ENCODE data around the gene GRIFIN.

Gene GRIFIN

DNA sequence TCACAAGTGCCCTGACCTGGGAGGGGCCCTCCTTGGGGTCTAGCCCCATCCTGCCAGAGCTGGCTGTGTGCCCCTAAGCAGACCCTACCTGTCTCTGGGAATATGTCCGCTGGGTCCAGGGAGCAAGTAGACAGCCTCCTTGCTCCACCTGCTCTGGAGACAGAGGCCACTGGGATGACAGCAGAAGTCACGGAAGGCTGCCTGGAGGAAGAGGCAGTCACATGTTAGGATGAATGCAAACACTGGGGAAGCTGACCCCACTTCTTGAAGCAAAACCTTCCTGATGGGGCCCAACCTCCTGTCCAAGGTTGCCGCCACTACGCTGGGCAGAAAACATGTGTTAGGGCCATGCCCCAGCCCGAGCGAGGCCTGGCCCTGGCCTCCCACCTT, 31.7 kb upstream of the GRIFIN start:
- no peak for DNase-seq (ENCODE audit: low read depth)
- TF ChIP-seq, protein P1, sequence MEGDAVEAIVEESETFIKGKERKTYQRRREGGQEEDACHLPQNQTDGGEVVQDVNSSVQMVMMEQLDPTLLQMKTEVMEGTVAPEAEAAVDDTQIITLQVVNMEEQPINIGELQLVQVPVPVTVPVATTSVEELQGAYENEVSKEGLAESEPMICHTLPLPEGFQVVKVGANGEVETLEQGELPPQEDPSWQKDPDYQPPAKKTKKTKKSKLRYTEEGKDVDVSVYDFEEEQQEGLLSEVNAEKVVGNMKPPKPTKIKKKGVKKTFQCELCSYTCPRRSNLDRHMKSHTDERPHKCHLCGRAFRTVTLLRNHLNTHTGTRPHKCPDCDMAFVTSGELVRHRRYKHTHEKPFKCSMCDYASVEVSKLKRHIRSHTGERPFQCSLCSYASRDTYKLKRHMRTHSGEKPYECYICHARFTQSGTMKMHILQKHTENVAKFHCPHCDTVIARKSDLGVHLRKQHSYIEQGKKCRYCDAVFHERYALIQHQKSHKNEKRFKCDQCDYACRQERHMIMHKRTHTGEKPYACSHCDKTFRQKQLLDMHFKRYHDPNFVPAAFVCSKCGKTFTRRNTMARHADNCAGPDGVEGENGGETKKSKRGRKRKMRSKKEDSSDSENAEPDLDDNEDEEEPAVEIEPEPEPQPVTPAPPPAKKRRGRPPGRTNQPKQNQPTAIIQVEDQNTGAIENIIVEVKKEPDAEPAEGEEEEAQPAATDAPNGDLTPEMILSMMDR (conservative IDR thresholded peaks at IDR 0.05; ENCODE audit: low read depth, low read length), result no peak
- no peak overlapping the region for H3K4me3 ChIP-seq (ENCODE audit: low read length)

DNA sequence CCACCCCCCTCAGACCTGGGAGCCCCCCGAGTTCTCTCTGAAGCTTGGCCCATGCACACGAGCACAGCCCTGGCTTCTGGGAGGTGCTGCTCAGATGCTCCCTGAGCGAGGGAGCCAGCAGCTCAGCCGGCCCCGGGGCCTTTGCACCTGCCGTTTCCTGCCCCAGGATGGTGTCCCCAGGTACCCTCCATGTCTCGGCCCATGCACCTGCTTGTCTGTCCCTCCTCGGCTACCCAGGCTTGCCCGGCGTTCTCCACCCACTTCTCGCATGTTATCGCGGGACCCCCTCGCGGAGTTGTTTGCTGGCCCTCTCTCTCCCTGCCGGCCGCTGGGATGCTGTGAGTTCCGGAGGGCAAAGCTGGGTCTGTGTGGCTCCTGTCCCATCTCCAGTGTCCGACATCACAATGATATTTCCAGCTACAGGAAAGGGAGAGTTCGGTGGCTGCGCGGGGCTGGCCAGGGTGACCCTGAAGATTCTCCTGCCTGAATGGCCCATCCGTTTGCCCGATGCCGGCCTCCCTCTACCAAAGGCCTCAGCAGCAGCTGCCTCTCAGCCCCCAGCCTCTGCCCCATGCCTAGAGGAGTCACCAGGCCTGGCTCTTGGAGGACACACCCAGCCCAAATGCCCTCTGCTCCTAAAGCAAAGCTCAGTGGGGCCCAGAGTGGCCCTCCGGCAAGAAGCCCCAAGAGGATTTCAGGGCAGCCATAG, 31.2 kb upstream of the GRIFIN start:
- TF ChIP-seq, protein P1 (conservative IDR thresholded peaks at IDR 0.05; ENCODE audit: low read depth, low read length), result no peak
- H3K4me3 ChIP-seq (ENCODE audit: low read length), result no peak overlapping the region
- DNase-seq (ENCODE audit: low read depth), result no peak

DNA sequence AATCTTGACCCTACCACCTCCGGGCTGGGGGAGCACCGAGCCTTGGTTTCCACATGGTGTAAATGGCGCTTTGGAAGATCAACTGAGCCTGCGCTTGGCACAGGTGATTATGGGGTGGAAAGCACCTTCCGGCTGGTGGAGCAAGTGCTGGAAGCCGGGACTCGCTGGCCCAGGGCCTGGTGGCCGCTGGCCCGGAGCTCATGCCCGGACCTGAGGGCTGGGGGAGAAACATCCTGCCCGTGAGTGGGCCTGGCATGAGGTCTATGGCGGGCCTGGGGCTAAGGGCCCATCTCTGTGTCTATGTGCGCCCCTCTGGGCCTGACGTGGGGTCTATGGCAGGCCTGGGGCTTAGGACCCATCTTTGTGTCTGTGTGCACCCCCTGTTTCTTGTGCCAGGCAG, 29.2 kb upstream of the GRIFIN start:
- TF ChIP-seq, protein P1 (conservative IDR thresholded peaks at IDR 0.05; ENCODE audit: low read depth, low read length), result no peak
- no peak for DNase-seq (ENCODE audit: low read depth)
- no peak overlapping the region for H3K4me3 ChIP-seq (ENCODE audit: low read length)

DNA sequence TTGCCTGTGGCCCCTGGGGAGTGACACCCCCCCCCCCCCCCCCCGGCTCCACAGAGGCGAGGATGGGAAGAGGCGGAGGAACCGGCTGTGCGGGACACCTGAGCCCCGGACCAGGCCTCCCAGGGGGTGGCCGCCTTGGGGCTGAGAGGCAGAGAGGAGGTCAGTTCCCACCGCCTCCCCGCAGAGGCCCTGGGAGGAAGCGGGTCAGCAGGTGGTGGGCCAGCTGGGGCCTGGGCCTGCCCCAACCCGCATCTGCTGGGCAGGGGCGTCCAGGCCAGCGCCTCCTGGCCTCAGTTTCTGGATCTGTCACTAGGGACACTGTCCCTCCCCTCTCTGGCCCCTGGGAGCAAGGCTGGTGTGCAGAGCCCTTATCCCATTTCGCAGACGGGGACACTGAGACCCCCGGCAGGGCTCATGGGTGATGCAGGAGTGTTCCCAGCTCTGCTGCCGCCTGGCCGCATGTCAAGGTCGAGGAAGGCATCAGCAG, 28.7 kb upstream of the GRIFIN start:
- no peak for DNase-seq (ENCODE audit: low read depth)
- TF ChIP-seq, protein P1 (conservative IDR thresholded peaks at IDR 0.05; ENCODE audit: low read depth, low read length), result no peak
- no peak overlapping the region for H3K4me3 ChIP-seq (ENCODE audit: low read length)

DNA sequence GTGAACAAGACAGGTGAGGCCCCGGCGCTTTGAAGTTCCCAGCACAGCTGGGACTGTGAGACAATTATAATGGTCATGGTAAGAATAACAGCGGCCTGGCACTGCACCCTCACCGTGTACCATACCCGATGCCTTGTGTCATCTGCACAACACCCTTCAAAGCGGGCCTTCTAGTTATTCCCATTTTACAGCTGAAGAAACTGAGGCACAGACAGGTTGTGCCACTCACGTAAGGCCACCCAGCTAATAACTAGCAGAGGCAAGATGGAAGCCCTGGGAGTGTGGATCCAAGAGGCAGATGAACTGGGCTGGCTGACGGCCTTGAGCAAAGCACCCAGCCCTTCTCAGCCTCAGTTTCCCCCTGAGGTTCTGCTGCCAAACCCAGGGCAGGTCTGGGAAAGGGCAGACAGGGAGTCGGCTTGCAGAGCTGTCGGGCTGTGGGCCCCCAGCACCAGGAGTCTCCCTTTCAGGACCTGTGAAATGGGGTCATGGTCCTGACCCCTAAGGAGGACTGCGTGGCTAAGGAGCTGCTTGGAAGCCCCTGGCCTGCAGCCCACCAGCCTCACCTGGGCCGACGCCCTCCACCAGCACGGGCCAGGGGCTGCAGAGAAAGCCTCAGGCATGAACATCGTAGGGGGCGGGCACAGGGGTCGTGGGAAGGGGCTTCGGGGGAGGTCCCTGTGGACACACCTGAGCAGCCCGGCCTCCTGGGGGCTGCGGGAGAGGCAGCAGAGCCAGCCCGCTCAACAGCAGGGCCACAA, 28.1 kb upstream of the GRIFIN start:
- TF ChIP-seq, protein P1 (conservative IDR thresholded peaks at IDR 0.05; ENCODE audit: low read depth, low read length), result no peak
- no peak overlapping the region for H3K4me3 ChIP-seq (ENCODE audit: low read length)
- DNase-seq (ENCODE audit: low read depth), result no peak

DNA sequence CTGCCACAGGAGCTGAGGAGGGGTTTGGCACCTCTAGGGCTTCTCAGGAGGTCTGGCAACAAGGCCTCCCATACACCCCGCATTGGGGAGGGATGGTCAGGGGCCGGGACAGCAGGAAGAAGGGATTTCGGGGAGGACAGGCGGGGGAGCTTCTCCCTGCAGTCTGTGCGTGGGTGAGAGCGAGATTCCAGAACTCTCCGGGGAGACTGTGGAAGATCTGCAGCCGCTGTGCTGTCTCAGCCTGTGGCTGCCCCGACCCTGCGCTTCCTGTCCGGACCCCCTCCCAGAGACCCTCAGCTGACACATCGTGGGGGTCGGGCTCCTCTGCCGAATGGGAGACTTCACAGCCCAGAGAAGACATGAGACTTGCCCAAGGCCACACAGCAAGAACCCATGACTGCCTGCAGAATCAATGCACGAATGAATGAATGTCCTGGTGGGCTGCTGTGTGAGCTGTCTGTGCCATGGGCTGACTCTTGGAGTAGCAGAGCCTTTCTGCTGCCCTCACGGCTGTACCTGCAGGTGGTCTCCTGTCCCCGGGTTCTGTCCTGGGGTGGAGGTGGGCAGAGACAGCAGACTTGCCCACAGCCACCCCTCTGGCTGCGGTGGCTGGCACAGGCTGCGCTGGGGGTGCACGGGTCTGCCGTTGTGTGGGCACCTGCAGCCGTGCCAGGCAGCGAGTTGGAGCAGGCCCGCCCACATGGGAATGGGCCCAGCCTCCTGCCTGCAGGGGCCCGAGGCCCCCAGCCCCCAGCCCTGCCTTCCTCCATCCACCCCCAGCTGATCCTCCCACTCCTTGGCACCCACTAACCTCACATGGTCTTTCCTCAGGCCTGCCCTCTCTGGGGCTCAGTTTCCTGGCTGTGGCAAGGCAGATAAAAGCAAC, 27.1 kb upstream of the GRIFIN start:
- no peak overlapping the region for H3K4me3 ChIP-seq (ENCODE audit: low read length)
- no peak for DNase-seq (ENCODE audit: low read depth)
- TF ChIP-seq, protein P1 (conservative IDR thresholded peaks at IDR 0.05; ENCODE audit: low read depth, low read length), result no peak
